ENCODE results near the gene GARIN6. TPM values are rescaled to one million over a fixed set of nuclear protein-coding genes. Genes with fewer than 3 reads are reported as not detected.
"Not testable (repeated sequence)": the region's sequence is repeated elsewhere in the genome, so short reads cannot be mapped to it uniquely, and the experiment has no call there.

Gene GARIN6
- not detected for polyA plus RNA-seq (2013, experiment 1 of 2; ENCODE audit: insufficient read length)
- not detected for polyA plus RNA-seq (2013, experiment 2 of 2; ENCODE audit: insufficient read length)

GRCh38 chr12:99647453-99647852, at the start of gene GARIN6:
Gene GARIN6 (plus strand): TSS chr12:99647753. CDS start chr12:99648175, 422 bp downstream.
- DNase-seq: no peak

GRCh38 chr12:99598785-99599184, 48.8 kb upstream of the GARIN6 start:
- no peak for DNase-seq

- no peak for DNase-seq
Measured at GRCh38 chr12:99600388-99600787, 47.2 kb upstream of the GARIN6 start.

GRCh38 chr12:99609455-99610181, 37.9 kb upstream of the GARIN6 start:
- no peak for DNase-seq

- peak; percentile 43 for DNase-seq
Measured at GRCh38 chr12:99611117-99611516, 36.4 kb upstream of the GARIN6 start.

GRCh38 chr12:99611599-99611998, 36.0 kb upstream of the GARIN6 start:
- peak; percentile 37 for DNase-seq

- peak; percentile 39 for DNase-seq
Measured at GRCh38 chr12:99618657-99619056, 28.9 kb upstream of the GARIN6 start.

GRCh38 chr12:99619389-99620158, 28.0 kb upstream of the GARIN6 start:
- peak; percentile 45 for DNase-seq

- no peak for DNase-seq
Measured at GRCh38 chr12:99620159-99620479, 27.4 kb upstream of the GARIN6 start.

- not testable (repeated sequence) for DNase-seq
Measured at GRCh38 chr12:99624591-99624990, 23.0 kb upstream of the GARIN6 start.

- no peak for DNase-seq
Measured at GRCh38 chr12:99627459-99627858, 20.1 kb upstream of the GARIN6 start.

- no peak for DNase-seq
Measured at GRCh38 chr12:99644629-99645028, 2.9 kb upstream of the GARIN6 start.

GRCh38 chr12:99648183-99648582, 630 bp downstream of the GARIN6 start:
- DNase-seq: no peak

GRCh38 chr12:99649551-99649950, 2.0 kb downstream of the GARIN6 start:
- DNase-seq: no peak

- DNase-seq: no peak
Measured at GRCh38 chr12:99658671-99659349, 11.3 kb downstream of the GARIN6 start.

- peak; percentile 13 for DNase-seq
Measured at GRCh38 chr12:99670635-99671034, 23.1 kb downstream of the GARIN6 start.

- DNase-seq: no peak
Measured at GRCh38 chr12:99680276-99680675, 32.7 kb downstream of the GARIN6 start.

GRCh38 chr12:99686142-99686541, 38.6 kb downstream of the GARIN6 start:
- DNase-seq: no peak

- DNase-seq: no peak
Measured at GRCh38 chr12:99695050-99695449, 47.5 kb downstream of the GARIN6 start.

Data from fibroblast of skin of abdomen (primary cell).